ENCODE results near the gene MAGI2. TPM values are rescaled to one million over a fixed set of nuclear protein-coding genes. Genes with fewer than 3 reads are reported as not detected.

MAGI2 gene
- total RNA-seq, 4 donors from 2014 or later = 0.23 to 5.5 (median 0.45) TPM

Small RNAs within 50 kb of the gene (small RNA-seq; reads per million reads assigned to genes)
- 0 reads per million in 4 donors for gene RNU6-337P
- gene RNU6-530P = 0 reads per million in 4 donors

All from esophagus squamous epithelium (tissue), 4 donors.